Activated effector memory CD4-positive, alpha-beta T cell treated with anti-CD3 and anti-CD28 coated beads, Interleukin-2, amount 50 U/mL, for 16 hours (primary cell): ENCODE measurements around the gene FRMD4A.
"Not testable (repeated sequence)": the region's sequence is repeated elsewhere in the genome, so short reads cannot be mapped to it uniquely, and the experiment has no call there.

Source experiments
- DNase-seq: peaks from one replicate; pipeline ENCODE4 v3.0.0-alpha.2; 2020

FRMD4A gene

GRCh38 chr10:14135196-14135595 is 195.5 kb downstream of the FRMD4A start:
- DNase-seq = not testable (repeated sequence)

- DNase-seq = no peak
Observed at GRCh38 chr10:14134275-14134674, 196.4 kb downstream of the FRMD4A start.

- no peak for DNase-seq
Observed at GRCh38 chr10:14131261-14131960, 199.3 kb downstream of the FRMD4A start.

GRCh38 chr10:14129770-14130169 is 201.0 kb downstream of the FRMD4A start:
- no peak for DNase-seq

GRCh38 chr10:14128519-14128918 is 202.2 kb downstream of the FRMD4A start:
- no peak for DNase-seq

- no peak for DNase-seq
Observed at GRCh38 chr10:14126697-14127440, 203.9 kb downstream of the FRMD4A start.

GRCh38 chr10:14125564-14125963 is 205.2 kb downstream of the FRMD4A start:
- no peak for DNase-seq

GRCh38 chr10:14124941-14125340 is 205.8 kb downstream of the FRMD4A start:
- no peak for DNase-seq

GRCh38 chr10:14123139-14123538 is 207.6 kb downstream of the FRMD4A start:
- no peak for DNase-seq

- DNase-seq = no peak
Observed at GRCh38 chr10:14120812-14121211, 209.9 kb downstream of the FRMD4A start.

- DNase-seq = no peak
Observed at GRCh38 chr10:14118953-14119352, 211.8 kb downstream of the FRMD4A start.

GRCh38 chr10:14116837-14117236 is 213.9 kb downstream of the FRMD4A start:
- DNase-seq = no peak

- DNase-seq = no peak
Observed at GRCh38 chr10:14116021-14116420, 214.7 kb downstream of the FRMD4A start.

GRCh38 chr10:14114791-14115190 is 215.9 kb downstream of the FRMD4A start:
- no peak for DNase-seq

GRCh38 chr10:14112056-14112455 is 218.7 kb downstream of the FRMD4A start:
- DNase-seq = no peak

GRCh38 chr10:14111208-14111607 is 219.5 kb downstream of the FRMD4A start:
- DNase-seq = no peak

GRCh38 chr10:14106828-14107227 is 223.9 kb downstream of the FRMD4A start:
- no peak for DNase-seq

- no peak for DNase-seq
Observed at GRCh38 chr10:14102056-14102455, 228.7 kb downstream of the FRMD4A start.

GRCh38 chr10:14099885-14100284 is 230.8 kb downstream of the FRMD4A start:
- DNase-seq = no peak

- no peak for DNase-seq
Observed at GRCh38 chr10:14093730-14094484, 236.8 kb downstream of the FRMD4A start.

GRCh38 chr10:14092799-14093198 is 237.9 kb downstream of the FRMD4A start:
- no peak for DNase-seq

GRCh38 chr10:14089556-14090292 is 241.0 kb downstream of the FRMD4A start:
- DNase-seq = no peak

- no peak for DNase-seq
Observed at GRCh38 chr10:14087566-14087965, 243.2 kb downstream of the FRMD4A start.
